ENCODE results near the gene KIF1A.
"Not testable (repeated sequence)": the region's sequence is repeated elsewhere in the genome, so short reads cannot be mapped to it uniquely, and the experiment has no call there.

KIF1A gene

GRCh38 chr2:240678043-240678442 is 142.0 kb downstream of the KIF1A start:
- H3K27me3 ChIP-seq (ENCODE audit: control insufficient read depth, insufficient read depth, low read length); H3K9ac ChIP-seq (ENCODE audit: low read depth, low read length): not testable (repeated sequence)

GRCh38 chr2:240675345-240675744 is 144.7 kb downstream of the KIF1A start:
- H3K9me3 ChIP-seq (ENCODE audit: control insufficient read depth, insufficient read depth, low read length); H3K4me1 ChIP-seq (ENCODE audit: control insufficient read depth, insufficient read depth, low read length); H3K4me3 ChIP-seq (ENCODE audit: low read depth, low read length); H3K27me3 ChIP-seq (ENCODE audit: control insufficient read depth, insufficient read depth, low read length); H3K9ac ChIP-seq (ENCODE audit: low read depth, low read length); H3K36me3 ChIP-seq (ENCODE audit: control insufficient read depth, insufficient read depth, low read length): not testable (repeated sequence)

More at GRCh38 chr2:240678043-240678442, 142.0 kb downstream of the KIF1A start:
- H3K9me3 ChIP-seq (ENCODE audit: control insufficient read depth, insufficient read depth, low read length); H3K4me1 ChIP-seq (ENCODE audit: control insufficient read depth, insufficient read depth, low read length); H3K4me3 ChIP-seq (ENCODE audit: low read depth, low read length); H3K36me3 ChIP-seq (ENCODE audit: control insufficient read depth, insufficient read depth, low read length): not testable (repeated sequence)

- not testable (repeated sequence) for H3K9ac ChIP-seq (ENCODE audit: low read depth, low read length); H3K36me3 ChIP-seq (ENCODE audit: control insufficient read depth, insufficient read depth, low read length); H3K27me3 ChIP-seq (ENCODE audit: control insufficient read depth, insufficient read depth, low read length); H3K4me1 ChIP-seq (ENCODE audit: control insufficient read depth, insufficient read depth, low read length); H3K4me3 ChIP-seq (ENCODE audit: low read depth, low read length); H3K9me3 ChIP-seq (ENCODE audit: control insufficient read depth, insufficient read depth, low read length)
Observed at GRCh38 chr2:240674461-240675184, 145.4 kb downstream of the KIF1A start.

GRCh38 chr2:240672701-240673190 is 147.3 kb downstream of the KIF1A start:
- Histone ChIP-seq H3K4me1 (ENCODE audit: control insufficient read depth, insufficient read depth, low read length) (no peaks in the 10 kb centered on the region), H3K36me3 (ENCODE audit: control insufficient read depth, insufficient read depth, low read length) (no peaks in the 10 kb centered on the region), H3K27me3 (ENCODE audit: control insufficient read depth, insufficient read depth, low read length) (peaks cover 2% of the 10 kb centered on the region), H3K9me3 (ENCODE audit: control insufficient read depth, insufficient read depth, low read length) (no peaks in the 10 kb centered on the region), H3K9ac (ENCODE audit: low read depth, low read length) (no peak overlapping the region), H3K4me3 (ENCODE audit: low read depth, low read length) (no peak overlapping the region)

GRCh38 chr2:240672076-240672700 is 147.8 kb downstream of the KIF1A start:
- Histone ChIP-seq H3K9ac (ENCODE audit: low read depth, low read length) (no peak overlapping the region), H3K36me3 (ENCODE audit: control insufficient read depth, insufficient read depth, low read length) (no peaks in the 10 kb centered on the region), H3K9me3 (ENCODE audit: control insufficient read depth, insufficient read depth, low read length) (no peaks in the 10 kb centered on the region), H3K4me3 (ENCODE audit: low read depth, low read length) (no peak overlapping the region), H3K4me1 (ENCODE audit: control insufficient read depth, insufficient read depth, low read length) (no peaks in the 10 kb centered on the region), H3K27me3 (ENCODE audit: control insufficient read depth, insufficient read depth, low read length) (peaks cover 2% of the 10 kb centered on the region)

GRCh38 chr2:240670950-240671349 is 149.1 kb downstream of the KIF1A start:
- H3K4me1 ChIP-seq (ENCODE audit: control insufficient read depth, insufficient read depth, low read length), result no peaks in the 10 kb centered on the region
- H3K9ac ChIP-seq (ENCODE audit: low read depth, low read length), result no peak overlapping the region
- H3K4me3 ChIP-seq (ENCODE audit: low read depth, low read length), result no peak overlapping the region
- H3K27me3 ChIP-seq (ENCODE audit: control insufficient read depth, insufficient read depth, low read length), result peaks cover 2% of the 10 kb centered on the region
- no peaks in the 10 kb centered on the region for H3K36me3 ChIP-seq (ENCODE audit: control insufficient read depth, insufficient read depth, low read length)
- no peaks in the 10 kb centered on the region for H3K9me3 ChIP-seq (ENCODE audit: control insufficient read depth, insufficient read depth, low read length)

- Histone ChIP-seq H3K9ac (ENCODE audit: low read depth, low read length) (no peak overlapping the region), H3K36me3 (ENCODE audit: control insufficient read depth, insufficient read depth, low read length) (no peaks in the 10 kb centered on the region), H3K9me3 (ENCODE audit: control insufficient read depth, insufficient read depth, low read length) (no peaks in the 10 kb centered on the region), H3K4me1 (ENCODE audit: control insufficient read depth, insufficient read depth, low read length) (no peaks in the 10 kb centered on the region), H3K4me3 (ENCODE audit: low read depth, low read length) (no peak overlapping the region), H3K27me3 (ENCODE audit: control insufficient read depth, insufficient read depth, low read length) (peaks cover 2% of the 10 kb centered on the region)
Observed at GRCh38 chr2:240670402-240670801, 149.6 kb downstream of the KIF1A start.

- no peaks in the 10 kb centered on the region for H3K36me3 ChIP-seq (ENCODE audit: control insufficient read depth, insufficient read depth, low read length)
- no peak overlapping the region for H3K4me3 ChIP-seq (ENCODE audit: low read depth, low read length)
- H3K4me1 ChIP-seq (ENCODE audit: control insufficient read depth, insufficient read depth, low read length), result no peaks in the 10 kb centered on the region
- H3K27me3 ChIP-seq (ENCODE audit: control insufficient read depth, insufficient read depth, low read length), result no peaks in the 10 kb centered on the region
- H3K9me3 ChIP-seq (ENCODE audit: control insufficient read depth, insufficient read depth, low read length), result no peaks in the 10 kb centered on the region
- no peak overlapping the region for H3K9ac ChIP-seq (ENCODE audit: low read depth, low read length)
Observed at GRCh38 chr2:240664622-240665021, 155.4 kb downstream of the KIF1A start.

Data from iPS-15b (cell line).